HG03442 (cell line): ENCODE data around the gene CCNF.
"Not testable (repeated sequence)": the region's sequence is repeated elsewhere in the genome, so short reads cannot be mapped to it uniquely, and the experiment has no call there.

Experiments used
- ATAC-seq: cut with Tn5 transposase; IDR thresholded peaks from one replicate; pipeline ENCODE4 v1.9.1; 2021; ENCODE audit warnings: mild to moderate bottlenecking, moderate library complexity; ENCODE audit not compliant: unreplicated experiment

Gene CCNF, protein sequence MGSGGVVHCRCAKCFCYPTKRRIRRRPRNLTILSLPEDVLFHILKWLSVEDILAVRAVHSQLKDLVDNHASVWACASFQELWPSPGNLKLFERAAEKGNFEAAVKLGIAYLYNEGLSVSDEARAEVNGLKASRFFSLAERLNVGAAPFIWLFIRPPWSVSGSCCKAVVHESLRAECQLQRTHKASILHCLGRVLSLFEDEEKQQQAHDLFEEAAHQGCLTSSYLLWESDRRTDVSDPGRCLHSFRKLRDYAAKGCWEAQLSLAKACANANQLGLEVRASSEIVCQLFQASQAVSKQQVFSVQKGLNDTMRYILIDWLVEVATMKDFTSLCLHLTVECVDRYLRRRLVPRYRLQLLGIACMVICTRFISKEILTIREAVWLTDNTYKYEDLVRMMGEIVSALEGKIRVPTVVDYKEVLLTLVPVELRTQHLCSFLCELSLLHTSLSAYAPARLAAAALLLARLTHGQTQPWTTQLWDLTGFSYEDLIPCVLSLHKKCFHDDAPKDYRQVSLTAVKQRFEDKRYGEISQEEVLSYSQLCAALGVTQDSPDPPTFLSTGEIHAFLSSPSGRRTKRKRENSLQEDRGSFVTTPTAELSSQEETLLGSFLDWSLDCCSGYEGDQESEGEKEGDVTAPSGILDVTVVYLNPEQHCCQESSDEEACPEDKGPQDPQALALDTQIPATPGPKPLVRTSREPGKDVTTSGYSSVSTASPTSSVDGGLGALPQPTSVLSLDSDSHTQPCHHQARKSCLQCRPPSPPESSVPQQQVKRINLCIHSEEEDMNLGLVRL

DNA sequence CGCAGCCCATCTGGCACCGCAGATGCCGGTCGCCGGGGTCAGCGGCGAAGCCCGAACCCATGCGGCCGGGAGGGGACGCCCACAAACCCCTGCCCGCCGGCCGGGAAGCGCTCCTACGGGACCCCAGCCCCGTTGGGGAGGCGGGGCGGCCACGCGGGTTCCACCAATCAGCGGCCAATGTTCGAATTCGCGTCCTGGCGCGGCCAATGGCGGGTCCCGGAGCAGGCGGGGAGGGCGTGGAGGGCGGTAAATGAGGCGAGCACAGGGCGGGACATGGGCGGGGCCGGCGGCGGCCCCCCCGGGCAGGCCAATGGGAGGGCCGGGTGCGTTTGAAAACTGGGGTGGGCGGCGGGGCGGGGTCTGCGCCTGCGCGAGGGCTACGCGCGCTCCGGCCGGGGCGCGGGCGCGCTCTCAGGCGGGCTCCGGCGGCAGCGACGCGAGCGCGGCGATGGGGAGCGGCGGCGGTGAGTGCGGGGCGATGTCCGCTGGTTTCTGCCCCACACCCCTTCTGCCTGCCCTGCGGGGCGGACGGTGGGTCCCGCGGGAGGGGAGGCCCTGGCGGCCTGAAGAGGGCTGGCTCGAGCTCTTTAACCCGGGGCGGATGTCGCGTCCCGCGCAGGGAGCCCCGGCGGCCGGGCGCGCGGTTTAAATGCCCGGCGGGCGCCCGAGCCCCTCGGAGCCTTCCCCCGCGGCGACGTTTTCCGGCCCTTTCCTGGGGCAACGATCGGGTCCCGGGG, at the start of gene CCNF:
Gene CCNF (plus strand): TSS at position 414 of the 737 bp plus-strand sequence. CDS start 35 bp downstream, at position 449.
- ATAC-seq: peak; percentile 81

DNA sequence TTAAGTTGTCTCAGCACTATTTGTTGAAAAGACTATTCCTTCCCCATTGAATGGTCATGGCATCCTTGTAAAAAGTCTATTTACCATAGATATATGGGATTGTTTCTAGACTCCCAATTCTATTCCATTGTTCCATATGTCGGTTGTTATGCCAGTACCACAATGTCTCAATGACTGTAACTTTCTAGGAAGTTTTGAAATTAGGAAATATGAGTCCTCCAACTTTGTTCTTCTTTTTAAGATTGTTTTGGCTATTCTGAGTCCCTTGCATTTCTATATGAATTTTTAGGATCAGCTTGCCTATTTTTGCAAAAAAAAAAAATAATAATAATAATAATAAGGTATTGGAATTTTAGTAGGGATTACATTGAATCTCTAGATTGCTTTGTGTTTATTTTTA, 45.7 kb upstream of the CCNF start:
- no peak for ATAC-seq

DNA sequence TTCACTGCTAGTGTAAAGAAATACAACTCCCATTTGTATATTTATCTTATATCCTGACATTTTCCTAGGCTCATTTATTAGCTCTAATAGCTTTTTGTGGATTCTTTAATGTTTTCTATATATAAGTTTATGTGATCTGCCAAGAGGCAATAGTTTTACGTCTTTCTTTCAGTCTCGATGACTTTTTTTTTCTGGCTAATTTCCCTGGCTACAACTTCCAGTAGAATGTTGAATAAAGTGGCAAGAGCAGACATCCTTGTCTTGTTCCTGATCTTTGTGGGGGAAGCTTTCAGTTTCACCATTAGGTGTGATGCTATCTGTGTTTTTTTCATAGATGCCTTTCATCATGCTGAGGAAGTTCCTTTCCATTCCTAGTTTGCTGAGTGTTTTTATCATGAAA, 44.8 kb upstream of the CCNF start:
- ATAC-seq: no peak

DNA sequence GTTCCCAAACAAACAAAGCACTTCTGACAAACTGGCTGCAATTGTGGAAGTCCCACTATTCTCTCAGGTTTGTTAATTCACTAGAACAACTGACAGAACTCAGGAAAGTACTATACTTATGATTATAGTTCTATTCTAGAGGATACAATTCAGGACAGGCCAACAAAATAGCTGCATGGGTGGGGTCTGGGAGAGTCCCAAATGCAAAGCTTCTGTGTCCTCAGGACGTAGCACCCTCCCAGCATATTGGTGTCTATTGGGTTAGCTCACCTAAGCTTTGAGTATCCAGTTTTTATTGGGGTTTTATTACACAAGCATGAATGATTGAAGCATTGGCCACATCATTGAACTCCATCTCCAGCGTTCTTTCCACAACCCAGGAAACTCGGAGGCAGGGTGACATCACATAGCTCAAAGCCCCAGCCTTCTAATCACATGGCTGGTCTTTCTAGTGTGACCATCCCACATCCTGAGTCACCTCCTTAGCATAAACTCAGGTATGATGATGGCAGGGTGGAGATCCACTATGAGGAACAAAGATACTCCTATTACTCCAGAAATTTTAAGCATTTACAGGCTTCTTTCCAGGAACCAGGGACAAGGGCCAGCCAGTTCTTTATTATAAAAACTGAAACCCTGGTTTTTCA, 43.9 kb upstream of the CCNF start:
- ATAC-seq: no peak

DNA sequence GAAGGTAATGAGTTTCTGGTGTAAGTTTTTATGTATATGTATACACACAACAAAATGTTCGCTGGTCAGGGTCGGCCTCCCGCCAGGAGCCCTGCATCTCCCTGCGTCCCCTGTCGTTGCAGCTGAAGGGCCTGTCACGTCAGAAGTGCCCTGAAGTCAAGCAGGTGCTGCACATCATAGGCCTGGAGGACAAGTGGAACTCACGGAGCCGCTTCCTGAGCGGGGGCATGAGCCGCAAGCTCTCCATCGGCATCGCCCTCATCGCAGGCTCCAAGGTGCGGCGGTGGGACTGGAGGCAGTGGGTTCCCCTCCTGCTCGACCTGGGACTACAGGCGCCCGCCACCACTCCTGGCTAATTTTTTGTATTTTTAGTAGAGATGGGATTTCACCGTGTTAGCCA, 43.3 kb upstream of the CCNF start:
- ATAC-seq: not testable (repeated sequence)

DNA sequence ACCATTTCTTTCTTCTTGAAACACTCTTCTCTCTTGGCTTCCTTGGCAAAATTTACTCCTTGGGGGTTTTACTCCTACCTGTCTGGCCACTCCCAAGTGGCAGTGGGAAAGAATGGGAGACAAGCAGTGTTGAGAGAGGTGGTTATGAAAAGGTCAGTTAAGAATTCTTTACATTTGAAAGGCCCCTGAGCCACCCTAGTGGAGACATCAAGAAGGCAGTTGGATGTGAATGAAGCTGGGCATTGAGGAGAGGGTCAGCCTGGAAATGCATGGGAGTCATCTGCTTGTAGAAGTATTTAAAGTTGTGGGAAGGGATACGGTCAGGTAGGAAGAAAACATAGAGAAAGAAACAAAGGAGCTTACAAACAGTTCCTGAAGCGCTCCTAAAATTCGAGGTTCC, 42.3 kb upstream of the CCNF start:
- ATAC-seq: no peak

DNA sequence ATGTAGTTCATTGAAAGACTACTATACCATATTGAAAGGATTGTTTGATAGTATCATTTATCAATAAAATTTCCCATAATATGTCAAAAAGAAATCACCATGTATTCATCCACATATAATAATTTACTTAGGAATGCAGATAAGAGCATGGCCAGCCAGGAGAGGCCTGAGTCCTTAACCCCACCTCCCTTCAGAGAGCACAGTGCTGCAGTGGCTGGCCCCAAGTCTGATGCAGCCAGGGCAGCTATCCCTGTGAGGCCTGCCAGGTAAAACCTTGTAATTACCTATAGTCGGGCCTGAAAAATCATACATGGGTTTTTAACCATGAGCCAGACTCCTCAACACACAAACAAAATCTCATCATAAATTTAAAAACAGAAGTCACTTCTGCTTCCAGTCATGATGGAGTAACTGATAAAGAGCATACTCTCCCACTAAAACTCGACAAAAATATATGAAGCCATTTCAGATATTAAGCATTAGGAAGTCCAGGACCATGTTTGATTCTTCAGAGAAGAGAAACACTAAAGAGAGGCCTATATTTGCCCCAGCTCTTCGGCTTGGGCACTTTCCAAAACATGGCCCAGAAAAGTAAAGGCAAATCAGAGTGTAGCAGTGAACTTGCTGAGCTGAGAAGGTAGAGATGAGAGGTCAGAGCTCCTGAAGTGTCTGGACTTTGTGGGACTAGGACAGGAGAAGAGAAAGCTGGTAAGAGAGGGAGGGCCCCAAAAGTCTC, 40.9 kb upstream of the CCNF start:
- ATAC-seq: no peak

DNA sequence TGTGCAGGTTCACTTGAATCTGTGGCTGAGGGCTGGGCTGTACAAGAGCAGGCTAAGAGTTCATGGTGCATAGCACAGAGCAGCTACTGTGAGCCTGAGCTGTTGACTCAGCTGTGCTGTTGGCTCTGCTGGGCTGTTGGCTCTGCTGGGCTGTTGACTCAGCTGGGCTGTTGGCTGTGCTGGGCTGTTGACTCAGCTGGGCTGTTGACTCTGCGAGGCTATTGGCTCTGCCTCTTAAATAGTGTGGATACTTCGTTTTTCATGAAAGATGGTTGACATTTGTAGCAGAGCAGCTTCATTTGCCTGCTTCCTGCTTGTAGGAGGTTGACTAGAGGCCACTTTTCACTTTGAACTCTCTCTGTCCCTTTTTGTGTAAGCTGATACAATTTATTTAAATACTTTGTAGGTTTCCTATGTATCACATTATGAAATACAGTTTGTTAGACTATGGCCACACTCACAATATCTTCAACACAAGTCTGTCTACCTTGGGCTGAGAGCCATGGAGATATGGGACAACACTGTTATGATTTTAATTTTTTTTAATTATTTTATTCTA, 40.3 kb upstream of the CCNF start:
- ATAC-seq: no peak

DNA sequence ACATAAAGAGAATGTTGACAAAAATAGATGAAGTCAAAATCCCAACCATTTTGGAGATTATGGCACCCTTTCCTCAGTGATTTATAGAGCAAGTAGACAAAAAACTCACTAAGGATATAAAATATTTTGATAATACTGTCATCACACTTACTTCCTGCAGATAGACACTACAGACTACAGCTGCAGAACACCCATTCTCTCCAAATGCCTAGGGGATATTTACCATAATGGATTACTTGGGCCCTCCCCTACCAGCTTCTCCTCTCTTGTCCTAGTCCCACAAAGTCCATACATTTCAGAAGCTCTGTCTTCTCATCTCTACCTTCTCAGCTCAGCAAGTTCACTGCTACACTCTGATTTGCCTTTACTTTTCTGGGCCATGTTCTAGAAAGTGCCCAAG, 37.2 kb upstream of the CCNF start:
- no peak for ATAC-seq

DNA sequence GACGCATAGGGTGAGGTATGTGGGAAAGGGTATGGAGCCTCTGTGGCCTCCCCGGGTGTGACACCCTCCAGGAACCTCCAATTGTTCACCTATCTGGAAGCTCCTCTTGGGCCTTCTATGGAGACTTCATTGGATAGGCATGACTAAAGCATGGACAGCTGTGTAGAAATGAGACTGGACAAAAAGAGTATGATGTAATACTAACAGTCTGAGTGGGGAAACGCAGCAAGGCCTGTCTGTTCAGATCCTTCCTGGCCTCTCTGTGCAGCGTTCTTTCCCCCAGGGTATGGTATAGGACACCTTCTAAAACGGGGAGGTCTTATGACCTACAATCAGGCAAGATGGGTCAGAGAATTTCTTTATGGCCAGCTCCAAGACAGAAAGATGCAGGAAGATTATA, 30.7 kb upstream of the CCNF start:
- no peak for ATAC-seq

DNA sequence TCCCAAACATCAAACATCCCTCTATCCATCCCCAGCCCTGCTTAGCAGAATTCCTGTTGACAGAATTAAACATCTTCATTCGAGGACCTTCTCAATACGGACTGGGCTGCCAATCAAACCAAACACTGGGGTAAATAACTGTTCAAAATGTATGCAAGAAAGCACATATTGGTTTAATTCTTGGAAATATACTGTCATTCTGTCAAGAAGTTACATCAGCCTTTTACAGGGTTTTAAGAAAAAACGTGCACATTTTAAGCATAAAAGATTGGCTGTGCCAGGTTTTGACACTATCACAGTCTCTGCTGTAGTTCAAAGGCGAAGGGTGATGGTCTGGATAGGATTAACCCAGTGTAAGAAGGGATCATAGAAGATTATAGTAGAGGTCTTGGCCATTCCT, 25.1 kb upstream of the CCNF start:
- ATAC-seq: no peak

DNA sequence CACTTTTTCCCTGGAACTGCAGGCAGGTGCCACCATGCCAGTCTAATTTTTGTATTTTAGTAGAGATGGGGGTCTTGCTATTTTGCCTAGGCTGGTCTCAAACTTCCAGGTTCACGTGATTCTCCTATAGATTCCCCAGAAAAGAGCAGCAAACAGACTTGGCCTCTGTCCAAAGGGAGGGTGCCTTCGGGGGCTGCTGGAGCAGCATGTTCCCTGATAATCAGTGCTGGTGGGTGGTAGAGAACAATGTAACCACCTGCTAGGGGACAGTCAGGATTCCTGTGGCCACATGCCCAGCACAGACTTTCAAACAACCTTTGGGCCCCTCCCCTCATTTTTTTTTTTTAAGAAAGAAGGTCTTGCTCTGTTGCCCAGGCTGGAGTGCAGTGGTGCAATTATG, 14.2 kb upstream of the CCNF start:
- ATAC-seq: no peak

DNA sequence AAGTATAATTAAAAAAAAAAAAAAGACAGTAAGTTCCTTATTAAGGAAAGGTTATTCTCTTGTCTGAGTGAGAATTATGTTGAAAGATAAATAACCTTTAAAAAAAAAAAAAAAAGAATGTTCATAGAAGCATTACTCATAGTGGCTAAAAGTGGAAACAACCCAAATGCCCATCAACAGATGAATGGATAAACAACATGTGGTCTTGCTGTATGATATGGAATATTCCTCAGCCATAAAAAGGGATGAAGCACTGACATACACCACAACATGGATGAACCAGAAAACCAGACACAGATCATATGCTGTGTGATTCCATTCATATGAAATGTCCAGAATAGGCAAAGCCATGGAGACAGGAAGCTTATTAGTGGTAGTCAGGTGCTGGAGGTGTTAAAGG, 9.2 kb upstream of the CCNF start:
- ATAC-seq: no peak

DNA sequence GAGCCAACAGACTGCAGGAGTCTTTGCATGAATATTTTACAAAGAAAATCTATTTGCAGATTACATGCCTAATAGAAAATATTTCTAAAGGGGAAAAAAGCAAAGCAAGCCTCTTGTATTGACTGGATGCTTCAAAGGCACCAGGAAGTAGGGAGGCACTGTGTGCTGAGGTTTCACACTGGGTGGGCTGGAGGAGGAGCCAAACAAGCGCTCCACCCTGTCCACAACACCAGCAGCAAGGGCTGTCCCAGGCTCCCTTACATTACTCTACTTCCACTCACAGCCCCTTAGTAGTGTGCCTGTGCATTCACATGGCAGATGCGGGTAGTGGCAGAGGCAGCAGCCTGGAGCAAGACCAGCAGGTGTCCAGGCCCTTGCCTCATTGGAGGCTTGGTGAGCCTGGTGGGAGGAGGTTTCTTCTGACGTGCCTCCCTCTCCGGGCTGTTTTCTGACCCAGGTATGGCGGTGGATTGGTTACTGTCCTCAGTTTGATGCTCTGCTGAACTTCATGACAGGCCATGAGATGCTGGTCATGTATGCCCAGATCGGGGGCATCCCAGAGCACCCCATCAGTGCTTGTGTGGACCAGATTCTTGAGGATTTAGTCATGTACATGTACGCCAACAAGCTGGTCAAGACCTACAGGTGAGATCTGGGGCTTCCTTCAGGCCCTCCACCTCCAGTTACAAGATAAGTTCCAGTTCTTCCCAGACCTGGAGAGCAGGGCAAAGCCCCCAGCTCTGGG, 7.0 kb upstream of the CCNF start:
- ATAC-seq: no peak

DNA sequence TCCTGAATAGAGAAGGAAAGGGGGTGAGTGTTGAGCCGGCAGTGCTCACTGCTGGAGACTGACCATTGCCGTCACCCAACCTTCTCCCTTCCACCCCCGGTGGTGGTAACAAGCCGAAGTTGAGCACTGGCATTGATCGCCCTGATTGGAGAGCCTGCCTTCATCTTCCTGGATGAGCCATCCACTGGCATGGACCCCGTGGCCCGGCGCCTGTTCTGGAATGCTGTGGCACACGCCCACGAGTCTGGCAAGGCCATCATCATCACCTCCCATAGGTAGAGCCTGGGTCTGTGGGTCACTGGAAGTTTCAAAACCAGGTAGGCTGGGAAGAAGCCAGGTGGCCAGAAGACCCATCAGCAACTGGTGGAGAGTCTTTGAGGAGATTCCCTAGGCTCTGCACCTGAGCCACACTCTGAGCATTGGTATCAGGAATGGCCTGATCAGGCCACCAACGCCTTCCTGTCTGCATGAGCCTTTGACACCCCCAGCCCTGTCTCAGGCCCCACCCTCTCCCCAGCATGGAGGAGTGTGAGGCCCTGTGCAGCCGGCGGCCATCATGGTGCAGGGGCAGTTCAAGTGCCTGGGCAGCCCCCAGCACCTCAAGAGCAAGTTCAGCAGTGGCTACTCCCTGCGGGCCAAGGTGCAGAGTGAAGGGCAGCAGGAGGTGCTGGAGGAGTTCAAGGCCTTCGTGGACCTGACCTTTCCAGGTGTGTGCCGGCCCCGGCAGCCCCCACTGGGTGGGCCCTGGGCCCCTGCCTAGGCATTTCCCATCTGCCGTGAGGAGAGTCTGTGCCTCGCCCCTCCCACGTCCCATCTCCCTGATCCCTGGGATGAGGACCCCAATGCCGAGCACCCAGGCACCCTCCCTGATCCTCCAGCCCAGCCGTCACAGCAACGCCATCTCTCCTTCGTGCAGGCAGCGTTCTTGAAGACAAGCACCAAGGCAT, 4.9 kb upstream of the CCNF start:
- no peak for ATAC-seq

DNA sequence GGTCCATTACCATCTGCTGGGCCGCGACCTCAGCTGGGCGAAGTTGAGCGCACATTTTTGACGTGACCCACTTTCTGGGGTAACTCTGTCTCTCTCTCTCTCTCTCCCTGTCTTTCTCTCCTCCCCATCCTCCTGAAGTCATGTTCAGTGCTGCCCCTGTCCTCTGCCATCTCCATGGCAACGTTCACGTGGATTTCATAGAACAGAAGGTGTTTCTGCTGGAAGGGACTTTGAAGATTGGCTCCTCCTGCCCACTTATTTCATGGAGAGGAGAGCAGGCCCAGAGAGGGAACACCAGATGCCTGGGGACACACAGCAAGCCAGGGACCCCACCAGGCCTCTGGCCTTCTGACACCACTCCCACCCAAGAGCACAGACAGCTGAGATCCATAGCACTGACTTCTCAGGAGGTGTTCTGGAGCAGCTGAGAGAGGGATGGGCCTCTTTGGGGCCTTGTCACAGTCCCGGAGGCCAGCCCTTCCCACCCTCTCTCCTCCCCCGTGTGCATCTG, 4.2 kb upstream of the CCNF start:
- no peak for ATAC-seq

DNA sequence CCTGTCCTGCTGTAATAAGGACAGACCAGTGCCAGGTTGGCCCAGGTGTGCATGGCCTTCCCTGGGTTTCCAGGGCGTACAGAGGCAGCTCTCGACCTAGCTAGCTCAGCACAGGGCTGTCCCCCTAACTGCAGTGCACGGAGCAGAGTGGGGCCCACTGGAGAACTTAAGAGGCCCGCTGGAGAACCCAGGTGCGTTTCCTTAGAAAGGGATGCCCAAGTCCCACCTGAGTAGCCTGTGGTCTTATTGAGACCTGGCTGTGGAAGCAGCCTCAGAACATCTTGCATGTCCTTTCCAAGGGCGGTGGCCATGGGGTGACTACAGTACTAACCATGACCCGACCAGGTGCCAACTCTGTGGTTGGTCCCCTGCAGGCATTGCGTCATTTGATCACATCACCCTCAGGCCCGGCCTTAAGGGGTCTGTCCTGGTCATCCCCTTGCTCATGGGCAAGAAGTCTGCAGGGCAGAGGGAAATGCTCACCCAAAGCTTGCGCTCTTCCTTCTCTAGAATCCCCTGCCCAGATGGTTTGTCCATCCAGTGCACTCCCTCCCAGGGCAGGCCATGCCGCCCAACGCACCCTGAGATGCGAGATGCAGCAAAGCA, 3.3 kb upstream of the CCNF start:
- no peak for ATAC-seq

DNA sequence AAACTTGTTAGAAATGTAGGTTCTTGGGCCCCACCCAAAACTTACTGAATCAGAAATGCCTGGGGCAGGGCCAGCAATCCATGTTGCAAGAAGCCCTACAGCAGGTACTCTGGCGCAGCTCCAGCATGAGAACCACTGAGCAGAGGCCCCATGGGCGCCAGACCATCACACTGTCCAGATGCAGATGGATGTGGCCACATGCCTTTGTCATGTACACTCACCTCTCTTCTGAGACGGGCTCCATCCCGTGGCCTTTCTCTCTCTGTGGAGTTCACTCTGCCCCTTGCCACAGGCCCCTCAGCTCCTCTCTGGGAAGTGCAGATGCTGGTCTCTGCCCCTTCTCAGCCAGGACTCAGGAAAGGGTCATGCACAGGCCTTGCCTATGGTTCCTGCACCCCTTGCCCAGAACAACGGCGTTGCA, 2.3 kb upstream of the CCNF start:
- no peak for ATAC-seq
